GM21529 (cell line): ENCODE results near the gene B3GAT1.
"Not testable (repeated sequence)": the region's sequence is repeated elsewhere in the genome, so short reads cannot be mapped to it uniquely, and the experiment has no call there.

Experiments
- ATAC-seq: cut with Tn5 transposase; IDR thresholded peaks from one replicate; pipeline ENCODE4 v1.9.1; 2021; ENCODE audit not compliant: unreplicated experiment

Gene B3GAT1

DNA sequence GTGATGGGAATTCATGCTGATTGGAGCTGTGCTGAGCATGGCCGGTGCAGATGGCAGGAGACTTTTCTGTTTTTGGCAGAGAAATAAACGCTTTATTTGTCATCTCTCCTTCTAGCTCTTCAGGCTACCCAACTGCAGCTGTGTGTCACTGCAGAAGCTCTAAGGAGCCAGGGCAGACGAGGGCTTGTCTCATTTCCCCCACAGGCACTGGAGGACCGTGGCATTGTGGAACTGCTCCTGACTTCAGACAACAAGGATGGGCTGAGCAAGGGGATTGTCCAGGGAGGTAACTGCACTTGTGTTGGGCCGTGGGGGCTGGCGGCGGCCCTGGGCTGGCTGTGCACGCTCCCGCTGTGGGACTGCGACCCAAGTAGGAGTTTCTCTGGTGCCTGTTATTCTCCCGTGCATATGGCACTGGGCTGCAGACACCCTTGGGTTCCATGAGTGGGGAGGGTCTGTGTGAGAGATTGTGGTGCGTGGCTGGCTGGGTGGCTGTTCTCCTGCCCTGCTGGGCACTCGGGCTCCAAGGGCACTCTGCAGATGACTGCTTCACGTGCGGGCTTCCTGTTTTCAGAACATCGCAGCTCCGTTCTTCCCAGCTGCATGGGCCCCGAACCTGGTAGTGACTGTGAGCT lies 53.1 kb downstream of the B3GAT1 start:
- ATAC-seq, result no peak

- no peak for ATAC-seq
Observed at GRCh38 chr11:134358165-134358855, 53.7 kb downstream of the B3GAT1 start.

DNA sequence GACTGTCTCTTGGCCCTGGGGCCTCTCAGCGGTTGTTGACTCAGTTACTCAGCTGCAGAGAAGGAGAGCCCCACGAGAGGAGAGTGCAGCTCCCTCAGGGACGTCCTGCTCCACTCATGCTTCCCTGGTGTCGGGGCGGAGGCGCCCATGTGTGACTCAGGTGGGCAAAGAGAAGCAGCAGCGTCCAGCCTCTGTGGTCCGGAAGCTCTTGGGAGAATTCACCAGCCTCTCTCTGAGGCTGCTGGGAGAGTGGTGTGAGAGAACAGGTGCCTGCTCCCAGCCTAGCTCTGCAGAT lies 54.5 kb downstream of the B3GAT1 start:
- no peak for ATAC-seq

- ATAC-seq, result no peak
Observed at GRCh38 chr11:134356656-134357544, 55.1 kb downstream of the B3GAT1 start.

GRCh38 chr11:134355656-134356055 lies 56.4 kb downstream of the B3GAT1 start:
- no peak for ATAC-seq

DNA sequence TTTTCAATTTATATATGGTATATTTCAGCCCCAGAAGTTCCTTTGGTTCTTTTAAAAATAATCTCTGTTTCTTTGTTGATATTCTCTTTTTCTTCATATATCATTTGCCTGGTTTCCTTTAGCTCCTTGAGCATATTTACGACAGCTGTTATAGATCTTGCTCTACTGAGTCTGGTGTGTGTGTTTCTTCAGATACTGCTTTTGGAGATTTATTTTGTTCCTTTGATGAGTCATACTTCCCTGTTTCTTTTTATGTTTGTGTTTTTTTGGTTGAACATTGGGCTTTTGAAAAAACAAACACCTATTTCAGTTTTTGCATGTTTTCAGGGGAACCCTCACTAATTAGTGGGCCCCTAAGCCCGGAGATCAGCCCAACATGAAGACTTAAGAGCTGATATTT lies 56.9 kb downstream of the B3GAT1 start:
- no peak for ATAC-seq

GRCh38 chr11:134352111-134352510 lies 59.9 kb downstream of the B3GAT1 start:
- no peak for ATAC-seq

DNA sequence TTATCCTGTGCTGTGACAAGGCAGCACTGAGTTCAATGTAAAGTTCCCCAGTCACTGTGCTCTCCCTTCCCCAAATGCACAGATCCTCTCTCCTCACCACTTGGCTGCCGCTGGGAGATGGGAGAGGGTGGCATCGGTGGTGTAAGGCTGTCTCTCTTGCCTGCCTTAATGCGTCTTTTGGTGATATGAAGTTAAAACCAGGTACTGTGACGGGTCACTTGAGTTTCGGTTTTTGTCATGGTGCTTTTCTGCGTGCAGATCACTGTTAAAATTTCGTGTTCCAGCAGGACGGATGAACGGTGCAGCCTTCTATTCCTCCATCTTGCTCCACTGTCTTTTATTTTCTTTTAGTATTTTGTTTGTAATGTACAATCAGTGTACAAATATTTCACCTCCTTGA lies 61.7 kb downstream of the B3GAT1 start:
- peak; percentile 78 for ATAC-seq

- ATAC-seq, result peak; percentile 1
Observed at GRCh38 chr11:134349802-134350355, 62.2 kb downstream of the B3GAT1 start.

- ATAC-seq, result peak; percentile 47
Observed at GRCh38 chr11:134349109-134349801, 62.8 kb downstream of the B3GAT1 start.

DNA sequence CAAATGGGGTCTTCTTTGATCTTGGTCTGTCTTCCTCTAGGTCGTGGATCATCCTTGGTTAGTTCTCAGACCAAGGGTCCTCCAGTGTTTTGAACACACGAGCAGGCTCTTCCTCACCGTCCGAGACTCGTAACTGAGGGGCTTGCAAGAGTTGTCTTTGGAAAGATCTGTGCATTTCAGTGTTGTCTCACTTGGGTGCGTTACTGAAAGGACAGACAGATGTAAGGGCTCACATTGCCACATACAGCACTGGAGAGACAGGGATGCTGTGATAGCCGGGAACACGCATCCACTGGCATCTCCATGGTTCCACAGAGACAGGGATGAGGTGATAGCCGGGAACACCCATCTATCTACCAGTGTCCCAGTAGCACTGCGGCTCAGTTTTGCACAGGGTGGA lies 64.6 kb downstream of the B3GAT1 start:
- ATAC-seq, result no peak

- ATAC-seq, result no peak
Observed at GRCh38 chr11:134346976-134347350, 65.1 kb downstream of the B3GAT1 start.

- no peak for ATAC-seq
Observed at GRCh38 chr11:134346101-134346975, 65.7 kb downstream of the B3GAT1 start.

DNA sequence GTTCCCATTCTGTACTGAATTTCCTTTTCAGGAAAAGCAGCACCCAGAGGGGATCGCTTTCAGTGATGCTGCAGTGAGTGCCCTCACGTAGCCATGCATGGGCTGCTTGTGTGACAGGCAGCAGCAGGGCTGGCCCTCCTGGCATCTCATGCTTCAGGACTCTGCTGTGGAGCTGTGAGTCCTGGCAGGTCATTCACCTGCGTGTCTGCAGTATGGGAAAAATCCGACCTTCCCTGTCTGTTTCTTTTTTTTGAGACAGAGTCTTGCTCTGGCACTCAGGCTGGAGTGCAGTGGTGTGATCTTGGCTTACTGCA lies 66.8 kb downstream of the B3GAT1 start:
- no peak for ATAC-seq

- ATAC-seq, result not testable (repeated sequence)
Observed at GRCh38 chr11:134344497-134345236, 67.4 kb downstream of the B3GAT1 start.

- ATAC-seq, result no peak
Observed at GRCh38 chr11:134343646-134344045, 68.4 kb downstream of the B3GAT1 start.

DNA sequence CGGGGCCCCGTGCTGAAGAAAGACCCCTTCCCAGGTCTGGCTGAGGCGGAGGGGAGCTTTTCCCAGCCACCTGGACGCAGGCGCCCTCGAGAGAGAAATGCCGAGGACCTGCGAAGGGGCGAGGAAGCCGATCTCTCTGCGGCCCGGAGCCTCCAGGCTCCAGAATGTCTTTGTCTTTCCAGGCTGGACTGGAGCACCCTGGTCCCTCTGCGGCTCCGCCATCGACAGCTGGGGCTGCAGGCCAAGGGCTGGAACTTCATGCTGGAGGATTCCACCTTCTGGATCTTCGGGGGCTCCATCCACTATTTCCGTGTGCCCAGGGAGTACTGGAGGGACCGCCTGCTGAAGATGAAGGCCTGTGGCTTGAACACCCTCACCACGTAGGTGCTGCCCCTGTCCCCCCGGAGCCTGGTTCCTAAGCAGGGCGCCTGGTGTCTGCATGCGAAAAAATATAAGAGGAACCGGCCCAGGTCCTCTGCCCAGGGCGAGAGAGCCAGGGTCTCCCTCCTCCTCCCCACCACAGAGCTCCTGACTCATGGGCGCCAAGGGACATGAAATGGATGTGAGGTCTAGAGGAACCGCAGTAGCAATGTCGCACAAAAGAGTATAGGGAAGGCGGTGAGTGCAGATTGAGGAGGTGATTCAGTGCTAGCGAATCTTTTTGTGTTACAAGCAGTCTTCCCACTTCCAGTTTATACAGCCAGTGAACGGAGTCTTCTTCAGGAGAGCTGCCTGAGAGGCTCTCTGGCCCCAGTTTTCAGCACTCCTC lies 69.3 kb downstream of the B3GAT1 start:
- no peak for ATAC-seq

GRCh38 chr11:134341805-134342571 lies 70.1 kb downstream of the B3GAT1 start:
- ATAC-seq, result no peak
